ENCODE measurements around the gene HHIPL1. TPM values are rescaled to one million over a fixed set of nuclear protein-coding genes. Genes with fewer than 3 reads are reported as not detected.

Gene HHIPL1
- total RNA-seq, 3 donors from 2014 or later (not counting 1 experiment from before 2014, with no cell fraction given): not detected

GRCh38 chr14:99688629-99689028, 43.7 kb downstream of the HHIPL1 start:
- no peaks in the 10 kb centered on the region for H3K9me3 ChIP-seq (ENCODE audit: control insufficient read depth, insufficient read depth, low read length)
- peaks cover 12% of the 10 kb centered on the region for H3K27me3 ChIP-seq (ENCODE audit: control insufficient read depth, insufficient read depth, low read length)
- ATAC-seq (no peak), DNase-seq (no peak)
- H3K27ac ChIP-seq (ENCODE audit: low read length): no peak overlapping the region
- H3K4me1 ChIP-seq (ENCODE audit: control insufficient read depth, insufficient read depth, low read length): peaks cover 4% of the 10 kb centered on the region
- no peak overlapping the region for H3K27ac Mint-ChIP-seq
- no peaks in the 10 kb centered on the region for H3K36me3 ChIP-seq (ENCODE audit: control insufficient read depth, insufficient read depth, low read length)
- no peaks in the 10 kb centered on the region for H3K9me3 Mint-ChIP-seq
- H3K27me3 Mint-ChIP-seq (ENCODE audit: low read depth in 2 of 2): peaks cover 54 to 64% of the 10 kb centered on the region in 2 donors
- peaks cover 0 to 19% of the 10 kb centered on the region in 2 donors for H3K4me1 Mint-ChIP-seq
- no peak overlapping the region for H3K4me3 Mint-ChIP-seq
- no peaks in the 10 kb centered on the region for H3K36me3 Mint-ChIP-seq
- no peak for TF ChIP-seq CTCF (IDR thresholded peaks at IDR 0.05)
- H3K4me3 ChIP-seq (ENCODE audit: low read length): no peak overlapping the region
- intact Hi-C loops (cut with micrococcal nuclease): no loop called here
- WGBS (ENCODE audit: insufficient coverage): 85% methylated on average over 11 of the region's 11 CpGs

- no peaks in the 10 kb centered on the region for H3K36me3 Mint-ChIP-seq
- peaks cover 55 to 66% of the 10 kb centered on the region in 2 donors for H3K27me3 Mint-ChIP-seq (ENCODE audit: low read depth in 2 of 2)
- ATAC-seq (no peak), DNase-seq (no peak)
- WGBS (ENCODE audit: insufficient coverage): 88% methylated on average over 11 of the region's 11 CpGs
- no peaks in the 10 kb centered on the region for H3K36me3 ChIP-seq (ENCODE audit: control insufficient read depth, insufficient read depth, low read length)
- H3K27me3 ChIP-seq (ENCODE audit: control insufficient read depth, insufficient read depth, low read length): peaks cover 12% of the 10 kb centered on the region
- H3K4me3 Mint-ChIP-seq: no peak overlapping the region
- H3K9me3 Mint-ChIP-seq: no peaks in the 10 kb centered on the region
- no peak overlapping the region for H3K27ac Mint-ChIP-seq
- H3K4me3 ChIP-seq (ENCODE audit: low read length): no peak overlapping the region
- intact Hi-C loops (cut with micrococcal nuclease): no loop called here
- peaks cover 3% of the 10 kb centered on the region for H3K4me1 ChIP-seq (ENCODE audit: control insufficient read depth, insufficient read depth, low read length)
- H3K4me1 Mint-ChIP-seq: peaks cover 0 to 15% of the 10 kb centered on the region in 2 donors
- no peak overlapping the region for H3K27ac ChIP-seq (ENCODE audit: low read length)
- H3K9me3 ChIP-seq (ENCODE audit: control insufficient read depth, insufficient read depth, low read length): no peaks in the 10 kb centered on the region
- TF ChIP-seq CTCF (IDR thresholded peaks at IDR 0.05): no peak
Measured at GRCh38 chr14:99689266-99690236, 44.6 kb downstream of the HHIPL1 start.

DNA sequence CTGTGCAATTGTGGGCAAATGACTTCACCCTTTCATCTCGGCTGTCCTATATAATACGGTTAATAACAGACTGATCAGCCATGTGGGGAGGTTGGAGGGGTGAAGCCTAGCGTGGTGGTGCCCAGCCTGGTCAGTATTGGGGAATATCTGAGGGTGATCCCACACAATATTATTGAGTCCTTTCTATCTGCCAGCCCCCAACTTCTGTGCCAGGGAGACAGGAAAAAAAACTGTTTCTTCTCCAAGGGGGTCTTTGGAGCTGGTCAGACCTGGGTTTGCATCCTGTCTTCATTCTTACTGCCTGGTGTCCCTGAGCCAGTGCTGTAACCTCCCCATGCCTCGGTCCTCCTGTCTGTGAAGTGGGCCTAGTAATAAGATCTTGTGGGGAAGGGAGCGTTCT, 45.7 kb downstream of the HHIPL1 start:
- ATAC-seq: no peak
- Histone ChIP-seq H3K36me3 (ENCODE audit: control insufficient read depth, insufficient read depth, low read length) (no peaks in the 10 kb centered on the region), H3K27me3 (ENCODE audit: control insufficient read depth, insufficient read depth, low read length) (peaks cover 12% of the 10 kb centered on the region), H3K9me3 (ENCODE audit: control insufficient read depth, insufficient read depth, low read length) (no peaks in the 10 kb centered on the region), H3K4me1 (ENCODE audit: control insufficient read depth, insufficient read depth, low read length) (no peaks in the 10 kb centered on the region), H3K27ac (ENCODE audit: low read length) (no peak overlapping the region), H3K4me3 (ENCODE audit: low read length) (no peak overlapping the region)
- TF ChIP-seq CTCF (IDR thresholded peaks at IDR 0.05): no peak
- no peak overlapping the region for H3K4me3 Mint-ChIP-seq
- H3K27me3 Mint-ChIP-seq (ENCODE audit: low read depth in 2 of 2): peaks cover 55 to 69% of the 10 kb centered on the region in 2 donors
- no peak for DNase-seq
- intact Hi-C loops (cut with micrococcal nuclease): no loop called here
- WGBS (ENCODE audit: insufficient coverage): 69% methylated on average over 4 of the region's 5 CpGs
- H3K4me1 Mint-ChIP-seq: peaks cover 0 to 8% of the 10 kb centered on the region in 2 donors
- no peak overlapping the region for H3K27ac Mint-ChIP-seq
- H3K9me3 Mint-ChIP-seq: no peaks in the 10 kb centered on the region
- no peaks in the 10 kb centered on the region for H3K36me3 Mint-ChIP-seq

All from natural killer cell (primary cell).